HG03095 (cell line): ENCODE results near the gene ZNF772.
"Not testable (repeated sequence)": the region's sequence is repeated elsewhere in the genome, so short reads cannot be mapped to it uniquely, and the experiment has no call there.

Source experiments
- ATAC-seq: cut with Tn5 transposase; IDR thresholded peaks from one replicate; pipeline ENCODE4 v1.9.1; 2021; ENCODE audit warnings: moderate library complexity; ENCODE audit not compliant: unreplicated experiment

Gene ZNF772

GRCh38 chr19:57477191-57478008, at the start of gene ZNF772:
Gene ZNF772, minus strand, starts transcription at chr19:57477566. Its CDS starts 257 bp downstream, at chr19:57477309.
- ATAC-seq: peak; percentile 95

- ATAC-seq: not testable (repeated sequence)
Measured at GRCh38 chr19:57518021-57518420, 40.7 kb upstream of the ZNF772 start.

GRCh38 chr19:57515255-57515654, 37.9 kb upstream of the ZNF772 start:
- ATAC-seq: no peak

- ATAC-seq: no peak
Measured at GRCh38 chr19:57512845-57513244, 35.5 kb upstream of the ZNF772 start.

GRCh38 chr19:57511484-57511883, 34.1 kb upstream of the ZNF772 start:
- ATAC-seq: no peak

GRCh38 chr19:57506163-57506562, 28.8 kb upstream of the ZNF772 start:
- no peak for ATAC-seq

- ATAC-seq: peak; percentile 7
Measured at GRCh38 chr19:57500400-57500799, 23.0 kb upstream of the ZNF772 start.

- ATAC-seq: peak; percentile 91
Measured at GRCh38 chr19:57499680-57500395, 22.5 kb upstream of the ZNF772 start, which contains the start of gene ZNF773. Gene ZNF773, plus strand, starts transcription at chr19:57499938. Its CDS starts 143 bp downstream, at chr19:57500081.

- not testable (repeated sequence) for ATAC-seq
Measured at GRCh38 chr19:57499332-57499679, 21.9 kb upstream of the ZNF772 start.

GRCh38 chr19:57488299-57488644, 10.9 kb upstream of the ZNF772 start:
- ATAC-seq: not testable (repeated sequence)

- peak; percentile 93 for ATAC-seq
Measured at GRCh38 chr19:57487477-57488298, 10.3 kb upstream of the ZNF772 start, which contains the start of gene ZNF419. Gene ZNF419, plus strand, starts transcription at chr19:57487750. Its CDS starts 201 bp downstream, at chr19:57487951.

GRCh38 chr19:57473646-57474045, 3.7 kb downstream of the ZNF772 start:
- ATAC-seq: no peak

- ATAC-seq: no peak
Measured at GRCh38 chr19:57466489-57466888, 10.9 kb downstream of the ZNF772 start.

GRCh38 chr19:57465680-57466381, 11.5 kb downstream of the ZNF772 start:
- no peak for ATAC-seq

- no peak for ATAC-seq
Measured at GRCh38 chr19:57452307-57452706, 25.1 kb downstream of the ZNF772 start.

GRCh38 chr19:57443121-57443696, 34.2 kb downstream of the ZNF772 start:
- no peak for ATAC-seq

GRCh38 chr19:57441979-57442752, 35.2 kb downstream of the ZNF772 start:
- ATAC-seq: no peak

GRCh38 chr19:57438925-57439324, 38.4 kb downstream of the ZNF772 start:
- no peak for ATAC-seq

- ATAC-seq: no peak
Measured at GRCh38 chr19:57437931-57438330, 39.4 kb downstream of the ZNF772 start.
